ELF-1 (cell line): Measurements from ENCODE around the gene AMMECR1L.
"Not testable (repeated sequence)": the region's sequence is repeated elsewhere in the genome, so short reads cannot be mapped to it uniquely, and the experiment has no call there.

Experiments used
- DNase-seq: peaks from one replicate; pipeline ENCODE4 v3.0.0-alpha.2; 2016; ENCODE audit warnings: low read depth, low spot score

Gene AMMECR1L

DNA sequence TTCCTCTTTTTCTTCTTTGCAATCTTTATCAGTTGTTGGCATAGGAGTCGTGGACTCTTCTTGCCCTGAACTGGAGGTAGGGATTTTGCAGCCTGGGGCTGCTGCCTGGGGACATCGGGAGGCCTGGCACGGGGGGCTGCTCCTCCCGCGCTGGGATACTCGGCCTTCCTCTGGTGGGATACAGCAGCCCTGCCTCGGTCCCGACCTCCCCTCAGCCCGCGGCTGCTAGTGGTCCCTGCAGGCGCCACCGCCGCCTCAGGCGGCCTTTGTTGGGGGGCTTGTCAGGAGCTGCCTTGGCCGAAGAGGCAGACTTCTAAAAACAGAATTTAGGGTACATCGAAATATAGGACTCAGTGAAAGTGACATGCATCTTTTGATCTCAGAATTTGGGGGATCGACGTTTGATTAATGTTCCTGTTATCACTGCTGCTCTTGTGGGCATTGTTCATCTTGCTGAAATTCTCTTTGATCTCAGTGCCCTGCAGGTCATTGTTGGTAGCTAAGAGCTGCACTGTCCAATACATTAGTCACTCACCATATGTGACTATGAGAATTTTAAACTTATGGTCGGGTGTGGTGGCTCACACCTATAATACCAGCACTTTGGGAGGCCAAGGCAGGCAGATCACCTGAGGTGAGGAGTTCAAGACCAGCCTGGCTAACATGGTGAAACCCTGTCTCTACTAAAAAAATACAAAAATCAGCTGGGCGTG, 44.1 kb downstream of the AMMECR1L start:
- DNase-seq, result no peak

DNA sequence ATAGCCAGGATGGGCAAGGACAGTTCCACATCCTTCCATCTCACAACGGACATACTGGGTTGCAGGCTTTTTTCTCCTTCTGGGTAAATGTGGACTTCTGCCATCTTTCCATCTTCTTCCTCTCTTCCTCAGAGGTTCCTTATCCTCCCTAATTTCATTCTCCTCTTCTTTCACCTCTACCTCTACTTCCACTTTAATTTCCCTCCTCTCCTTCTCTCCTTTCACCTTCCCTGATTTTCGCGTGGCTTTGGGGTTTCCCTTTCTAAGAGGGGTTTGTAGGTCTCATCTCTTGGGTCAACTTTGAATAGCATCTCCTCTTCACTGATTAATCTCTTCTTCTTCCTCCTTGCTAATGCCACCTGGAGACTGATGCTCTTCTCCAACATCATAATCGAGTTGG, 44.9 kb downstream of the AMMECR1L start:
- no peak for DNase-seq

DNA sequence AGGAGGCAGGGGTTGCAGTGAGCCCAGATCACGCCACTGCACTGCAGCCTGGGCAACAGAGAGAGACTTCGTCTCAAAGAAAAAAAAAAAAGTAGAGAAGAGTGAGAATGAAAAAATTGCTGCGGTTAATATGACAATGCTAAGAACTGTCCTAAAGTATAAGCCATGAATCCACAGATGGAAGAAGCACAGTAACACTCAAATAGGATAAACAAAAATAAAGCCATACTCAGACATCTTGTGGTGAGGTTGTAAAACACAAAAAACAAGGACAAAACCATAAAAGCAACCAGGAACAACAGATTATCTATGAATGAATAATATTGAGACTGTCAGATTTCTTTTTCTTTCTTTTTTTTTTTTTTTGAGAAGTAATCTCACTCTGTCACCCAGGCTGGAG, 50.8 kb downstream of the AMMECR1L start:
- DNase-seq, result no peak

DNA sequence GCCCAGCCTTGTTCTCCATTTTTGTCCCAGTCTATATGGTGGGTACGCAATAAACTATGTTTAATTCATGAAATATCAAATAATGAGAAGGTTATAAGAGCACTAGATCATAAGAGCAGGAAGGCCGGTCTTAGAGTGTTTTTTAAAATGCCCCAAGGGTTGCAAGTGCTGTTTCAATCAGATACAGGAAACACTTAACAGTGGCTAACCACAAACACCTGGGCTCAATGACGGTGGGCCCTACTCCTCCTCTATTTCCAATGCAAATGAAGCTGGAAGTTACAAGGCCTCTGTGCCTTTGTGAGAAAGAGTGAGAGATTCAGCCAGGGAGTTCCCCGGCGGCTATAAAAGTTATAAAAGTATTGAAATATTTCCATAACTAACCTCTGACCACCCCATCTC, 55.9 kb downstream of the AMMECR1L start:
- peak; percentile 70 for DNase-seq

DNA sequence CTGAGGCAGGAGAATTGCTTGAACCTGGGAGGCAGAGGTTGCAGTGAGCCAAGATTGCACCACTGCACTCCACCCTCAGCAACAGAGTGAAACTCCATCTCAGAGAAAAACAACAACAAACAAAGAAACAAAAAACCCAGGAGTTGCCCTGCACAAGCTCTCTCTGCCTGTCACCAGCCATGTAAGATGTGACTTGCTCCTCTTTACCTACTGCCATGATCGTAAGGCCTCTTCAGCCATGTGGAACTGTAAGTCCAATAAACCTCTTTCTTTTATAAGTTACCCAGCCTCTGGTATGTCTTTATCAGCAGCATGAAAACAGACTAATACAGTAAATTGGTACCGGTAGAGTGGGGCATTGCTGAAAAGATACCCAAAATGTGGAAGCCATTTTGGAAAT, 59.0 kb downstream of the AMMECR1L start:
- DNase-seq, result not testable (repeated sequence)

DNA sequence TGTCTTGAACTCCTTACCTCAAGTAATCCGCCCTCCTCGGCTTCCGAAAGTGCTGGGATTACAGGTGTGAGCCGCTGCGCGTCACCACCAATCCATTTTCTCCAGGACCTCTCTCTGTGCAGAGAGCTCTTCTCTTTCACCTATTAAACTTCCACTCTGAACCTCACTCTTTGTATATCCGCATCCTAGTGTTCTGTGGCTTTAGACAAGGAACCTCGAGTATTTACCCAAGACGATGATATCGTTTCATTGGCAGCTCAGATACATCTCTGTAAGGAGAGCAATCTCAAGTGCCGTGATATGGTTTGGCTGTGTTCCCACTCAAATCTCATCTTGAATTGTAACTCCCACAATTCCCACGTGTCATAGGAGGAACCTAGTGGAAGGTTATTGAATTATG, 59.7 kb downstream of the AMMECR1L start:
- DNase-seq, result no peak

DNA sequence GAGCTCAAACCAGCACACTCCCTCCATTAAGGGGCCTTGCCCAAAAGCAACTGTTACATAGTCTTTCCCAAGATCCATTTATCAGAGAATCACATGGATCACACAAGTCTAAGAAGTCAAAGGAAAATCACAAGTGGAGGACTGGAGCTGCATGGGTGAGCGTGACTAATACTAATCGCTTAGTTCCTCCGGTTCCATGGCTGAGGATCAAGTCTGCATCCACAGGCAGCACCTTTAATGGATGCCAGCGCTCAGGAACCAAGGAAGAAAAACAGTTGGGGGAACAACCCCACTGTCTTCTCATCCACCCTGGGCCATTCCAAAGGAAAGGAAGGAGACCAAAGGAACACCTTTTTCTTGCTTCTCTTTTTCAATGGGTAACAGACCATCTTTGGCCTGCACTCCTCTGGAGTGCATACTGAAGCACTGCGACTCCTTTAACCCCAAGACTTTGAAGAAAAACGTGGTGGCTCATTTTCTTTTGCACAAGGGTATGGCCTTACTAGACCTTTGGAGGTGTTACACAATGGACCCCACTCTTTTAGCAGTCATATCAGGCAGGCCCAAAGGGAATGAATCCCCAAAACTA, 65.6 kb downstream of the AMMECR1L start:
- no peak for DNase-seq

DNA sequence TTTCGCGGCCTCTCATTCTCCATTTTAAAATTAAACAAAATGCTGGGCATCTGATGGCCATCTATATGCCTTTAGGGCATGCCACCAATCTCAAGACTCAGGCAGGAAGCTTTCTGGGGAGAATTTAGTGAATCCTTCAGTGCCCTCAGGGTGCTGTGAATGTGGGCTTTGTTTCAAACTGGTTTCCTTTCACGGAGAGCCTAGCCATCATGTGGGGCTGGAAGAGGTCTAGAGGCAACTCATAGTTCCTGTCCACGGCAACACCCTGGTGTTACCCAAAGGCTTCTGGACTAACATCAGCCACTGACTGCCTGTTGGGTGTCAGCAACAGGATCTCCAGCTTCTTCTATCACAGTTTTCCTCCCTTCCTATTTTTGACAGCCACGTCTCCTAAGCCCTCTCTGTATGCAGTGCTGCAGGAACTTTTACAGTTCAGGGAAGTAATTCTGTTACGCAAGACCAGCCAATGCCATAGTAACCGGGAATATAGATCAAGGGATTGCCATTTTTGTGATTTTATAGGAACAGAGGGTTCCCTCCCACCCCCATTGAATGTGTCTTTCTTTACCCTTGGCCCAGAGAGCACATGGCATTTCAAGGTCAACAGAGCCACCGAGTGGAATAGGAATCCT, 66.8 kb downstream of the AMMECR1L start:
- DNase-seq, result no peak

DNA sequence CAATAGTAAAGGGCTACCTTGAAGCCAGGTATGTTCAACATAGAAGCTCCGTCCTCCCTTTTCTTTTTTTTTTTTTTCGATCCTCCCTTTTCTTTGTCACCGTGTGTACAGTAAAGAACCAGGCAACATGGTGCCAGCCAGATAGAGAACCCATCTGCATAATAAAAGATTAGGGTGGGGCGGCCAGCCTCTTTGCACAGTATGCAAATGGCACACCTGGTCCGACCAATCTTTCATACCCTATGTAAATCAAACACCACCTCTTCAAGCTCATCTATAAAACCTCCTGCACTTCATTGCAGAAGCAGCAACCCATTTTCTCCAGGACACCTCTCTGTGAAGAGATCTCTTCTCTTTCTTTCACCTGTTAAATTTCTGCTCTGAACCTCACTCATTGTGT, 67.5 kb downstream of the AMMECR1L start:
- DNase-seq, result no peak

DNA sequence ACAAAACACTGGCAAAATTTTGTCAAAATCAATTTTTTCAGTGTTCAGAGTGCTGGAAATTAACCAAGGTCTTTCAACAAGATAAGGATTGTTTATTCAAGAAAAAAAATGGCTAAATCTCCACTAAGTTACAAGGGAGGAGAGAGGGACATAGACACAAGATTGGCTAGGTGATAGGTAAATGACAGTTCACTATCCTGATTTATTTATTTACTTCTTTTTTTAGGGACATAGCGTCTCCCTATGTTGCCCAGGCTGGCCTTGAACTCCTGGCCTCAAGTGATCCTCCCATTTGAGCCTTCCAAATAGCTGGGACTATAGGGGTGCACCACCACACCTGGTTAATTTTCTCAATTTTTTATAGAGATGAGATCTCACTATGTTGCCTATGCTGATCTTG, 71.1 kb downstream of the AMMECR1L start:
- no peak for DNase-seq

DNA sequence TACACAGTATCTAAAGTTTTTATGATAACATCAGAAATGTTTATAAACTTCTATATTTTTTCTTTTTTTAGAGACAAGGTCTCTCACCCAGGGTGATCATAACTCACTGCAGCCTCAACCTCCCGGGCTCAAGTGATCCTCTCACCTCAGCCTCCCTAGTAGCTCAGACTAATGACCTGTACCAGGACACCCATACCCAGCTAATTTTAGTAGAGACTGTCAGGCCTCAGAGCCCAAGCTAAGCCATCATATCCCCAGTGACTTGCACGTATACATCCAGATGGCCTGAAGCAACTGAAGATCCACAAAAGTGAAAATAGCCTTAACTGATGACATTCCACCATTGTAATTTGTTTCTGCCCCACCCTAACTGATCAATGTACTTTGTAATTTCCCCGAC, 73.3 kb downstream of the AMMECR1L start:
- not testable (repeated sequence) for DNase-seq
